Measurements from ENCODE around the gene TRPM3.

GRCh38 chr9:71036501-71036900 lies 84.9 kb downstream of the TRPM3 start:
- TF ChIP-seq EZH2 (IDR thresholded peaks at IDR 0.05) (no peak), POLR2AphosphoS5 (IDR thresholded peaks at IDR 0.05; ENCODE audit: borderline replicate concordance, low read depth, low read length) (no peak)
